K562 (cell line): Measurements from ENCODE around the gene SYCP2. TPM values are rescaled to one million over a fixed set of nuclear protein-coding genes. Genes with fewer than 3 reads are reported as not detected.

Experiments used
- MGA ChIP-seq: fragments of 450-650 bp; IDR thresholded peaks from 2 replicates; pipeline ENCODE4 v1.6.1; 2016; ENCODE audit warnings: mild to moderate bottlenecking, moderate library complexity
- polyA plus RNA-seq, 8 experiments: library from polyadenylated mRNA; depleted of rRNA in 4 of 8; stranded (reverse) in 5 of 8; unstranded in 3 of 8; fragments of >200 nt; fragmentation: Nextera tagmentation in 2 of 8; fragmentation: Illumina TruSeq in 1 of 8; extraction: Ambion mirVana in 2 of 8; extraction: Trizol in 1 of 8; gene quantifications; 2 replicates each; pipeline versions ENCODE4 v1.2.1 to v1.2.3, GENCODE V29; 2011 to 2014; ENCODE audit warnings: inconsistent platforms in 1 of 8, missing spikeins in 1 of 8
- total RNA-seq, 7 experiments: library from RNA; depleted of rRNA in 6 of 7; stranded (reverse); fragments of >200 nt in 6 of 7; fragmentation: Illumina TruSeq in 2 of 7; extraction: Trizol in 2 of 7; gene quantifications; 2 replicates each; pipeline versions ENCODE4 v1.2.1 to v1.2.3, GENCODE V29; 2011 to 2021; ENCODE audit warnings: low replicate concordance in 1 of 7

Gene SYCP2
- total and polyA plus RNA-seq, 9 of the 15 experiments (the other 6 are each of a cell fraction or from before 2014, with no cell fraction given): 0.24 to 1.6 (median 0.67) TPM

DNA sequence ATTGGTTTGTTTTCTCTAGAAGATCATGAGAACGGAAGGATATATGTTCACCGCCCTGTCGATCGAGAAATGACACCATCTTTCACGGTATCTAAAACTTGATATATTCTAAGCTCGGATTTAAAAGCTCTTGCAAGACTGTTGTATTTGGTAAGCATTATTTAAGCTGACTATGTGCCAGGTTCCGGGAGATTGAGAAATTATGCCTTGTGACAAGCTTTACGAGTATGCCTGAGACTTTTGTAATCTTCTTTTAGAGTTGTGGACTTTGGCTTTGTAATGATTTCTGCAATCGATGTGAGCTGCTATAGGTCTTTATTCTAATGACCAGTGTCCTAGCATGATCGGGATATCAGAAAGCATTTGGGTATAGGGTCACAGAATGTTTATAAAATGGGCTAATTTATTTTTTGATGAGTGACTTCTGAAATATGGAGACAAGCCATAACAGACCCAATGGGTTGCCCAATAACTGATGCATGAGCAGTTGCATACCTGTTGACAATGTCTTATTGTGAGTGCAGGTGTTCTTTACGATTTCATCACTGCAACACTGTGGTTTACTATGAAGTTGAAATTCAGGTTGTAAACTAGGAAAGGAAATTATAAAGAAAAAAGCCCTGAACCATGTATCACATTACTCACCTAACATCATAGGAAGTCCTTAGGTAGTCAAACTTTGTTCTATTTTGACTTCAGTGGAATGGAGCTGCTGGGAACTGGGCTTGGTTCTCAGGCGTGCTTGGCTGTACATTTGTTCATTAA, 38.8 kb upstream of the SYCP2 start (continued):
- no peak for TF ChIP-seq MGA
- TF ChIP-seq, all 486 proteins: peak for 0
